GM21717 (cell line): ENCODE data around the gene TBCB.
A peak's percentile ranks its signal among the peaks of the same experiment; 100 is the strongest.
"Not testable (repeated sequence)": the region's sequence is repeated elsewhere in the genome, so short reads cannot be mapped to it uniquely, and the experiment has no call there.

Source experiments
- ATAC-seq: cut with Tn5 transposase; IDR thresholded peaks from one replicate; pipeline ENCODE4 v1.9.1; 2021; ENCODE audit warnings: mild to moderate bottlenecking, moderate library complexity; ENCODE audit not compliant: unreplicated experiment

Gene TBCB

DNA sequence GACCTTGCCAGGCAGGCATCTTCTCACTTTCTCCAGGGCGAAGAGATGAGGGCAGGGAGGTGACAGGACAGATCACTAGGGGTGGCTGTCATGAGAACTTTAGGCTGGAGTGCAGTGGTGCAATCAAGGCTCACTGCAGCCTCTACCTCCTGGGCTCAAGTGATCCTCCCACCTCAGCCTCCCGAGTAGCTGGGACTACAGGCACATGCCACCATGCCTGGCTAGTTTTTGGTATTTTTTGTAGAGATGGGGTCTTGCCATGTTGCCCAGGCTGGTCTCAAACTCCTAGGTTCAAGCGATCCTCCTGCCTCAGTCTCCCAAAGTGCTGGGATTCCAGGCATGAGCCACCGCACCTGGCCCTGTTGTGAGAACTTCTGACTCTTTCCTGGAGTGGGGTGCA is 19.6 kb downstream of the TBCB start:
- not testable (repeated sequence) for ATAC-seq

DNA sequence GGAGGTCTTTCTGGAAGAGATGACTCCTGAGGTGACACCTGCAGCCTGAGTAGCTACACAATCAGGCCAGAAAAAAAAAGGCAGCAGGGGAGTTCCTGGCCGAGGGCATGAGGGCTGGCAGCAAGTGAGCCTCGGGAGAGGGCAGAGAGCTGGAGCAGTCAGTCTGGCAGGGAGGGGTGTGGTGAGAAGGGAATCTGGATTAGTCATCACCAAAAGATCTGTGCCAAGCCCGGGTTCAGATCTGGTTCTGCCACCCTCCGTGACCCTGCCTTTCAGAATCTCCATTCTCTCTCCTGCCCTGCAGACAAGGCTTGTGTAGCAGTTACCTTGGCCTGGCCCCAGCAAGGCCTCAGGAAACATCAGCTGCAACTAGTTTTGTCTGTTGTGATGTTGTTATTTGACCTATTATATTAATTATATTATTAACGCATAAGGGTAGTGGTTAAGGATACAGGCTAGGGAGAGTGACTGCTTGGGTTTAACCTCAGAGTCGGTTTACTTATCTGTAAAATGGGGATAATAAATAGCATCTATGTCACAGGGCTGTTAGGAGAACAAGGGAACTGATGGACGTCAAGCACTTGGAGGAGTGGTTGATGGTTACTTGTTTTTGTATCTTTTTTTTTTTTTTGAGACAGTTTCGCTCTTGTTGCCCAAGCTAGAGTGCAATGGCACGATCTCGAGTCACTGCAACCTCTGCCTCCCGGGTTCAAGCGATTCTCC is 21.9 kb downstream of the TBCB start:
- no peak for ATAC-seq

DNA sequence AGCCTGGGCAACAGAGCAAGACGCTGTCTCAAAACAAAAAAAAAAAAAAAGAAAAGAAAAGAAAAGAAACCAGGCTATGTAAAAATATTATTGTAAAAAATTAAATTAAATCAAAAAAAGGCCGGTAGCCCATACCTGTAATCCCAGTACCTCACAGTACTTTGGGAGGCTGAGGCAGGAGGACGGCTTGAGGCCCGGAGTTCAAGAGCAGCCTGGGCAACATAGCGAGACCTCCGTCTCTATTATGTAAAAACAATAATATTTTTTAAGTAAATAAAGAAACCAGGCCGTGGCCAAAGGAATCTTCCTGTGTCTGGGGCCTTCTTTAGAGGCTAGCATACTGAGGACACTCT is 23.8 kb downstream of the TBCB start:
- ATAC-seq: no peak

DNA sequence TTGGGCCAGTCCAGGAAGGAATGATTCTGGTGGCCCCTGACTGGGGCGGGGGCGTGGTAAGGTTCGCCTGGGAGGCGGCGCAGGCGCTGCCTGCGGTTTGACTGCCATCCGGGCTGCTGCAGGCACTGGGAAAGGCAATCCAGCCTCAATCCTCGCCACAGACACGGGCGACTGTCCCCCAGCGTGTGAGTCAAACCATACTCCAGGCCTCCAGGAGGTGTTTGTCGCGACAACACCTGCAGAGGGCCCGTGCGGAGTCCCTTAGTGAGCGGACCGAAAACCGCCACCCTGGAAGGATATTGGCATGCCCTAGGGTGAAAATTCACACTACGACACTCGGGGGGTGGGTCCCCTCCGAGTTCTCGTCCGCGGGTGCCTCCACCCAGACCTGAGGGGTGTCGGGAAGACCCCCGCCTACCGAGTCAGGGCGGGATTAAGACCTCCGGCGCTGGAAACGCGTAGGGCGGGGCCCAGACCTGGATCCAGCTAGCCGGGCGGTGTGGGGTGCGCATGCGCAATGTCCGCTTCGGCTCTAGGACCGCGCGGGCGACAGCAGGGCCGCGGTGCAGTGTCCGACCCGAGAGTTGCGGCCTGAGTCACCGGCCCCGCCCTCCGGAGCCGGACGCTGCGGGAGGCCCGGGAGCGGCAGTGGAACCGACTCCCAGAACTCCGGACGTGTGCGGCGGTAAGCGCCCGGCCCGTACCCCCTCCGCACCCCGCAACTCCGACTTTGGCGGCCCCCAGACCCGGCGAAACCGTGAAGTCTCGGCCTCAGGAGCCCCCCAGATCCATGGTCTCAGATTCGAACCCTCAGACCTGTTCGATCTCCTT is 24.4 kb downstream of the TBCB start, which contains the start of gene CAPNS1:
TSS of gene CAPNS1 (plus strand) at position 594 of the 831 bp plus-strand sequence. CDS start 946 bp downstream, outside the sequence.
- ATAC-seq: peak; percentile 60

DNA sequence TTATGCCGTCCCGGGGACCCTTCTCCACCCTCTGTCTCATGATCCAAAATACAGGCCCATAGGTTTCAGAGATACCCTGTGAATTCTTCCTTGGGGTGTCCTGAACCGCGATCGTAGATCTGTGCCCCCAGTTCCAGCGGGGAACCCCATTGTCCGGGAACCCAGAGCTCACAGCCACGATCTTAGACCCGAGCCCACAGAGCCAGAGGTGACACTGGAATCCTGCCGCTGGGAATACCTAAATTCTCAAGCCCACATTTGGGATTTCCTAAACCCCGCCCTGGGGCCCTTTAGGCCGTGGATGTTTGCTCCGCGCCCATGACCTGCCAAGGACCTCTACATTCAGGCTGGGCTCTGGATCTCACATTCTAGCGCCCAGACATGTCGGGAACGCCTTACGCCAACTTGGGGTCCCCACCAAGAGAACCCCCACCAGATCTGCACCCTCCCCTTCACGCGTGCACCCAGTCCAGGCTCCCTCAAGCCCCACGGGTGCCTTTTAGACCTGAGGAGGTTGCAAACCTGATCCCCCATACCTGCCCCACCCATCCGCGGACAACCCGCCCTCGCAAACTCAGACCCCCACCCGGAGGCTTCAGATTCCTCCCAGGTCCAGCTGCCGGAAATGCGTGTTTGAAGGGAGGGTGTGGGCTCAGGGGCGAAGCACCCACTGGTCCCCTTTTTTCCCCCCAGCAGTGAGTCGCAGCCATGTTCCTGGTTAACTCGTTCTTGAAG is 25.2 kb downstream of the TBCB start:
- ATAC-seq: peak; percentile 11

DNA sequence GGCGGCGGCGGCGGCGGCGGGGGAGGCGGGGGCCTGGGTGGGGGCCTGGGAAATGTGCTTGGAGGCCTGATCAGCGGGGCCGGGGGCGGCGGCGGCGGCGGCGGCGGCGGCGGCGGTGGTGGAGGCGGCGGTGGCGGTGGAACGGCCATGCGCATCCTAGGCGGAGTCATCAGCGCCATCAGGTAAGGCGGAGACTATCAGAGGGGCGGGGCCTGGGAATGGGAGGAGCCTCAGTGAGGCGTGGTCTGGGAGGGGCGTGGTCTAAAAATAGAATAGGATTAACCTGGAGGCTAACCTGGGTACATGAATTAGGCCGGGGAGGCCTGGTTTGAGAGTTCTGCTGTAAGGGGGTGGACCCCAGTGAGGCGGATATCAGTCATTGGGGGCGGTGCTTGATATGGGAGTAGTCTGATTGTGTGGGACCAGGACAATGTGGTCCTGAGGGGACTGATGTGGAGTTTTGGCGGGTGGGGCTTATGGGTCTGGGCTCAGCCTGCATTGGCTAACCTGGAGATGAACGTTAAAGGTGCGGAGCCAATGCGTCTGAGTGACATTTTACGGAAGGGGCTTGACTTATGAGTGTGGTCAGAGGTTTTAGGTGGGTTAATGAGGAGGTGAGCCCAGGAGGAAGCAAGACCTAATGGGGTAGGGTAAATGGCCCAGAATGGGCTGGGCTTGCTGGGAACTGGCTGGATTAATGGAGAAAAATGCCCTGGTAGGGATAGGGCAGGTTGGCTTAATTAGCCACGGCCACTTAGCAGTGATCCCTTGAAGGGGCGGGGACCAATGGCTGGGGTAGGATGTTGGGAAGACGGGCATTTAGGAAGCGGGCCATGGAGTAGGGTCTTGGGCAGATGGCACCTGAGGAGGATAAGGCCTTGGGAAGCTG is 26.0 kb downstream of the TBCB start:
- ATAC-seq: peak; percentile 36

DNA sequence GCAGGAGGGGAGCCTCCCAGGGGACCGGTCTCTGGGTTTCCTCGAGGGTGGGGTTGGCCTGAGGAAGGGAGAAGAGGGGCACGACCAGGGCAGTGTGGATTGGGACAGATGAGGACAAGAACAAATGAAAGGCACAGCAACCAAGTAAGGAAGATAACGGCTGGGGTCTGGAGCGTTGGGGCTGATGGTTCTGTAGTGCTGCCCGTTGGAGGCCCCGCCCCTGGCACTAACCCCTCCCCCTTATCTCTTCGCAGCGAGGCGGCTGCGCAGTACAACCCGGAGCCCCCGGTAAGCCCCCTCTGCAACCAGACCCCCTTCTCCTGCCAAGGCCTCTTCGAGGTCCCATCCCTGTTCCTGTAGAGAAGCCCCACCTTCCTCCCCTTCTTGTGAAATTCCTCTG is 26.8 kb downstream of the TBCB start:
- no peak for ATAC-seq

DNA sequence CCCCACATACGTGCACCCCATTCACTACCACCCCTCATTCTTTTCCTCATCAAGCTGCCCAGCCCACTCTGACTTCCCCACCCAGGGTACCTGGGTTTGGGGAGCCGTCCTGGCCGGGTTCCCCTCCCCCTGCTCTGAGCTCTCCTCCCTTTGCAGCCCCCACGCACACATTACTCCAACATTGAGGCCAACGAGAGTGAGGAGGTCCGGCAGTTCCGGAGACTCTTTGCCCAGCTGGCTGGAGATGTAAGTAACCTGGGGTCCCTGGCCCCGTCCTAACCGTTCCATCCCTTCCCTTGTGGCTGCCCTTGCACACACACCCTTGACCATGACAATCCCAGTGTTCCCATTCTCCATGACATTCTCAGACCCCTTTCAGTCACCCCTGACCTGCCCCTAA is 27.2 kb downstream of the TBCB start:
- ATAC-seq: no peak

DNA sequence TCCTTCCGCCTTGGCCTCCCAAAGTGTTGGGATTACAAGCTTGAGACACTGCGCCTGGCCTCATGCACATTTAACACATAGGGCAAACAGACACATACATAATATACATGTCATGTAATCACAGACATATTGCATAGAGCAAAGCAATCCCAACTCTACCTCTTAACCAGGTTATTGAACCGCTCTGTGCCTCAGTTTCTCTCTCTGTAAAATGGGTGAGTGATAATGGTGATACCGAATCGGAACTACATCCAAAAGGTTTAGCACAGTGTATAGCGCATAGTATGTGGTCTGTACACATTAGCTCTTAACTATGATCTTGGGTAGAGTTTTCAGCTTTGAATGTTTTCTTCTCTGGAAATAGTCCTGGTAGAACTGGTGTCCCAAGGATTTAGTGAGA is 29.4 kb downstream of the TBCB start:
- no peak for ATAC-seq

DNA sequence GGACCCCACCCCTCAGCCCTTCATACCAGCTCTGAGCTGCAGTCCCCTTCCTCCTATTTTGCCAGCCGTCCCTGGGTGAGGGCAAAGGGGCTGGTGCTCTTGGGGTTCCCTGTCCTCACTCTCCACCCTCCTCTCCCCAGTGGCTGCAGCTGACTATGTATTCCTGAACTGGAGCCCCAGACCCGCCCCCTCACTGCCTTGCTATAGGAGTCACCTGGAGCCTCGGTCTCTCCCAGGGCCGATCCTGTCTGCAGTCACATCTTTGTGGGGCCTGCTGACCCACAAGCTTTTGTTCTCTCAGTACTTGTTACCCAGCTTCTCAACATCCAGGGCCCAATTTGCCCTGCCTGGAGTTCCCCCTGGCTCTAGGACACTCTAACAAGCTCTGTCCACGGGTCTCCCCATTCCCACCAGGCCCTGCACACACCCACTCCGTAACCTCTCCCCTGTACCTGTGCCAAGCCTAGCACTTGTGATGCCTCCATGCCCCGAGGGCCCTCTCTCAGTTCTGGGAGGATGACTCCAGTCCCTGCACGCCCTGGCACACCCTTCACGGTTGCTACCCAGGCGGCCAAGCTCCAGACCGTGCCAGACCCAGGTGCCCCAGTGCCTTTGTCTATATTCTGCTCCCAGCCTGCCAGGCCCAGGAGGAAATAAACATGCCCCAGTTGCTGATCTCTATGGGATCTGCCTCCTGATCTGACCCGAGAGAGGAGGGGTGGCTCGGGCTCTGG is 34.6 kb downstream of the TBCB start:
- ATAC-seq: no peak

DNA sequence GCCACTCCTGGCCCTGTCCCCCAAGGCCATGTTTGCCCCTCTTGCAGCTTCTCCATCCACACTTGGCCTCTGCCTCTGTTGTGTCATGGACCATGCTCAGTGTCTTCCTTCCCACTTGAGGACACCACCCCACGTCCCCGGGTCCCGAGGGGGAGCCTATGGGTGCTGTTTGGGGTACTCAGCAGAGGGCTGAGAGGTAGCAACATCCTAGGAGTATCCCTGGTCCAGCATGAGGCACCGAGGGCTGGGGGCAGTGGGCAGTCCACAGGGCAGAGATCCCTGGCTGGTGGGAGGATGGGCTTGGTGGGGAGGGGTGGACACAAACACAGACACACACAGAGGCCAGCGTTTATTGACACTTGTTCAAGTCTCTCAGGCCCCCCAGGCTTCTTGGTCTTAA is 35.3 kb downstream of the TBCB start:
- no peak for ATAC-seq

DNA sequence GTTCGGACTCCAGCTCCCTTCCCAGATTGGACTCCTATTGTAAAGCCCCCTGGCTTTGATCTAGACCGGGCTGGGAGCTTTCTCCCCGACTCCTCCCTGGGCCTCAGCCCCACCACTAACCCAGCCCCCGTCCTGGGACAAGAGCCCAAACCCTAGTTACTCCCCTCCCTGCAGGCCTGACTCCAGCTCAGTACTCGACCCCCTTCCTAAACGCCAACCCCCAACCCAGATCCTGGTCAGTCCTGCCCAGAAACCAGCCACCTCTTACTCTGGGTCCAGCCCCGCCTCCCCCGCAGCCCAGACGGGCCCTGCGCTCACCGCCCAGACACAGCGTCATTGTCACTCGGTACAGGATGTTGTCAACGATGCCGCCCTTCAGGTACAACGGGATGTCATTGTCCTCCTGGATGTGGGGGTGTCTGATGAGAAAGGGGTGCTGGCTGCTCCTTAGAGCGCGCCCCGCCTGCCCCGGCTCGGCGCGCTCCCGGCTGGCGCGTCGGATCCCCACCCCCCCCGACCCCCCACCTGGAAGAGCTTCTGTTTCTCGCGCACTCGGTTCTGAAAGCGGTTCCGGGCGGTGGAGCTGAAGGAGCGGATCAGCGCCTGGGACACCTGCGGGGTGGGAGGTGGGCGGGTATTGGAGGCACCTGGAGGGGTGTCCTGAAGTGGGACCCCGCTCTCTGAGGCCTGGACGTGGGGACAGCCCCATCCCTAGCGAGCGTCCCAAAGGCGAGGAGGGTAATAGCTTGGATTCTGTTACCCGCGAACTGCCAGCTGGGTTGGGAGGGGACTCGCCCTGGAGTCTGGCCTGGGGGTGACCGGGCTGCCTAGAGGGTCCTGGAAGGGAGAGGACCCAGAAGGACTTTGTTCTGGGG is 36.1 kb downstream of the TBCB start:
- no peak for ATAC-seq

DNA sequence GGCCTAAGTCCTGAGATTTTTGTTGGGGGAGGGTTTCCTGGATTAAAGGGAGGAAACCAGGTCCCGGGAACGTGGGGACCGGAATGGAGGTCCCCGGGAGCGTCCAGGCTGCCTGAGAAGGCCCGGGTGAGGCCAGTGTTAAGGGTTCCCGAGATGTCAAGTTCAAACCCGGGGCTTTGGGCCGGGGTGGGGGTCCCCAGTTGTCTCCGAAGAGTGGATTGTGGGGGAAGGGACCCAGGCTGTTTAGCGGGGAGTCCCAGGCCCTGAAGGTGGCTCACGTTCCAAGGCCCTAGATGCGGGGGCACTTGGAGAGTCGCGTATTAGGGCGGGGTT is 36.7 kb downstream of the TBCB start:
- ATAC-seq: no peak

DNA sequence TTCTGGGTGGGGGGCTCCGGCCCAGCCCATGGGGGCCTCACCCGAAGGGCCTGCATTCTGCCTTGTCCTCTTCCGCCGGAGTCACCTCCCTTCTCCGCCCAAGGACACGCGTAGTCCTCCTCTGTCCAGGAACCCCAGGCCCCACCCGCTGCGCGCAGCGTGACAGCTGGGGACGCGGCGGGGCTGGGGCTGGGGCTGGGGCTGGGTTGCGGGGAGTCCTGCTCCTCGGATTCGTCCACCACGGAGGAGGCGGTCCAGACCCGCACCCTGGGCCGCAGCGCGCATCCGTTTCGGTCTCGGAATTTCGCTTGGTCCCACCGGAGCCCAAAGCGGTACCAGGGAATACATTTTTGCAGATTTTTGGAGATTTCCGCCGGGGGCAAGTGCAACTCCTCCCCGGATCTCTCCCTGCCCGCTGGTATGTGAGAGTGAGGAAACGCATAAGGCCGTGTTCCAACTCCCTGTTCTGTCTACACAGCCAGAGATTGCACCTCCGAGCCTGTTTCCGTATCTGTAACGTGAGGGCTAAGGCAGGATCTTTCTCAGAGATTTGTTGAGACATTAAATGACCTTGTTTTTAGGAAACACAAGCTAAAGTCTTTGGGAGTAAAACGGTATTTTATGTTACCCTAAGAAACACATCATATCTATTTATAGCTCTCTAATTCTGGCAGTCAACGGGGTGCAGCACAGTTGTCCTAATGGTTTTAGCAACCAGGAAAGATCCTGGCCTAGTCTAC is 37.3 kb downstream of the TBCB start, which contains the start of gene COX7A1:
TSS of gene COX7A1 (minus strand) at position 96 of the 740 bp plus-strand sequence. CDS start at position 56, 40 bp downstream.
- ATAC-seq: no peak

DNA sequence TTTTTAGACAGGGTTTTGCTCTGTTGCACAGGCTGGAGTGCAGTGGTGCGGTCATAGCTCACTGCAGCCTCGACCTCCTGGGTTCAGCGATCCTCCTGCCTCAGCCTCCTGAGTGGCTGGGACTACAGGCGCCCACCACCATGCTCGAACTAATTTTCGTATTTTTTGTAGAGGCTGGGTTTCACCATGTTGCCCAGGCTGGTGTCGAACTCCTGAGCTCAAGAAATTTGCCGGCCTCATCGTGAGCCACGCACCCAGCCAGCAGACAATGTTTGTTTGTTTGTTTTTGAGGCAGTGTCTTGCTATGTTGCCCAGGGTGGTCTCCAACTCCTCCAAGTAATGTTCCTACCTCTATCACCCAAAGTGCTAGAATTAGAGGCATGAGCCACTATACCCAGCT is 37.9 kb downstream of the TBCB start:
- no peak for ATAC-seq

DNA sequence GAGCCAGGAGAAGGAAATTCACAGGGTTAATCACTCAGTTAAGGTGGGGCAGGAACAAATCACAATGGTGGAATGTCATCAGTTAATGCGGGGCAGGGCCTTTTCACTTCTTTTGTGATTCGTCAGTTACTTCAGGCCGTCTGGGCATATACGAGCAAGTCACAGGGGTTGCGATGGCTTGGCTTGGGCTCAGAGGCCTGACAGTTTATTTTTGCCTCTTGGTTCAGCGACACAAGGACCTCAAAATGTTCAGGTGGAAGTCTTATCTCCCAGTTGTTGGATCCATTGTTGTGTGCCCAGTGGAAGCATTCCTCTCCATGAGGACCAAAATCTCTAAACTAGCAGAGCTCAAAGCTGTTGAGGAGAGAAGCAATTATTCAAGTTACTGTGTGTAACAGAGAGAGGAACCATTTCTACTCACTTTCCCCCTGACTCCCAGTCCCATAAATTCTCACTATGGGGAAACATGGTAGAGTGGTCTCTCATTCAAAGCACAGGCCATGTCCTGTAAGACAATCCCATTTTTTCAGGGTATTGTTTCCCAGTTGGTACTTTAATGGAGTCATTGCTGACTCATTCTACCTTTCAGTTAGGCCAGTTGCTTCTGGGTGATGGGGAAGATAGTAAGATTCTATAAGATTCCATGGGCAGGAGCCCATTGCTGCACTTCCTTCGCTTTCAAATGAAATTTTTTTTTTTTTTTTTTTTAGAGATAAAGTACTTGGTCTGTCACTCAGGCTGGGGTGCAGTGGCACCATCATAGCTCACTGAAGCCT is 45.7 kb downstream of the TBCB start:
- no peak for ATAC-seq

DNA sequence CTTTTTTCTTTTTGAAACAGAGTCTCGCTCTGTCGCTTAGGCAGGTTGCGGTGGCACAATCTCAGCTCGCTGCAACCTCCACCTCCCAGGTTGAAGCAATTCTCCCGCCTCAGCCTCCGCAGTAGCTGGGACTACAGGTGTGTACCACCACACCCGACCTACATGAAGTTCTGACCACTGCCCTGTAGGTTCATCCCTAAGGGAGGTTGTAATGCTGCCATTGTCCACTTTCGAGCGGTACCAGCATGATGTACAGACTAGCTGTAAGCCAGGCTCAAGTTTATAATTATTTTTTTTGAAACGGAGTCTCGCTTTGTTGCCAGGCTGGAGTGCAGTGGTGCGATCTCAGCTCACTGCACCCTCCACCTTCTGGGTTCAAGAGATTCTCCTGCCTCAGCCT is 48.5 kb downstream of the TBCB start:
- ATAC-seq: no peak
